Ammon's horn (tissue), 1 donor: ENCODE results near the gene BDH1.
A peak's percentile ranks its signal among the peaks of the same experiment; 100 is the strongest.

ENCODE experiments used
- DNase-seq: peaks from one replicate; pipeline ENCODE4 v3.0.0-alpha.2; 2016; ENCODE audit warnings: low spot score

The BDH1 gene

DNA sequence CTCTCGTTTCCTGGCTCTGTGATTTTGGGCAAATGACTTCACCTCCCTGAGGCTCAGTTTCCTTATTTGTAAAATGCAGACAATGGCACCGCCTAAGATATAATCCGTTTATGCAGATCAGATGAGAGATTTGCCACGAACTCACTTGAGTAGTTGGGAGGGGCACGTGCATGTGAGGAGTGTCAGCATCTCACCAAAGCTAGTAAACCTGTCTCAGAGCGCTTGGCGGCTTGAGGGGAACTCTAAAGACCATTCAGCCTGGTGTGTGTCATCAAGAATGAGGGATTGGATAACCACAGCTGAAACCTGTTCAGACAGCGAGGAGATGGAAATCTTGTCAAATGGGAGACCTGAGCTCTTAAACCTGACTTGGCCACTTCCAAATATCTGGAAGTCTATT lies 48.7 kb downstream of the BDH1 start:
- no peak for DNase-seq

DNA sequence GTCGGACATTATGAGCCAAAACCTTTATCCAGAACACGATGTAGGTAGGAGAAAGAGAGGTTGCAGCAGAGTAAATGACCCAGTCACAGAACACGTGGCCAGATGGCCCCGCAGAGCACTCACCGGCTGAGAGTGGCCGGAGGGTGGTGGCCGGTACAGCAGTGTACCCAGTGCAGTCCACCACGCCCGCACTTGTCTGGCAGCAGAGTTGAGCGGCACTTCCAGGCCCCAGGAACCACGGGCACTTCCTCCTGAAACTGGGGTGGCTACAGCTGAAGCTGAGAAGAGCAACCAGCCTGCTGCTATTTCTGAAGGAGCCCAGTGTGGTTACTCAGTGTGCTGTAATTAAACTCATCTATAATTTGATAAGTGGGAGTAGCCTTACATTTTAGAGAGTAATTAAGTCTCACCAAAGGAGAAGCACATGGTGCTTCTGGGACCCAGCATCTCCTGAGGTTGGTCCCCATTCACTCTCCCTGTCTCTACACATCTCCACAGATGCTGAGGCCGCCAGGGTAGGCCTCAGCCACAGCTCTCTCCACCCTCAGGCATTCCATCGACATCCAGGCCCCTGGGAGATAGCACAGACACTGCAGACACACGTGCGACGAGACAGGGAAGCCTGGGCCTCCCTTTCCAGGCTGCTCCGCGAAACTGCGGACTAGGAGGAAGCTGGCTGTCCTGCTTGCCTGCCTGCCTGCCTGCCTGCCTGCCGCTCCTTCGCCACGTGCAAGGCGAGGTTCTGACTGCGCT lies 49.8 kb downstream of the BDH1 start:
- no peak for DNase-seq

DNA sequence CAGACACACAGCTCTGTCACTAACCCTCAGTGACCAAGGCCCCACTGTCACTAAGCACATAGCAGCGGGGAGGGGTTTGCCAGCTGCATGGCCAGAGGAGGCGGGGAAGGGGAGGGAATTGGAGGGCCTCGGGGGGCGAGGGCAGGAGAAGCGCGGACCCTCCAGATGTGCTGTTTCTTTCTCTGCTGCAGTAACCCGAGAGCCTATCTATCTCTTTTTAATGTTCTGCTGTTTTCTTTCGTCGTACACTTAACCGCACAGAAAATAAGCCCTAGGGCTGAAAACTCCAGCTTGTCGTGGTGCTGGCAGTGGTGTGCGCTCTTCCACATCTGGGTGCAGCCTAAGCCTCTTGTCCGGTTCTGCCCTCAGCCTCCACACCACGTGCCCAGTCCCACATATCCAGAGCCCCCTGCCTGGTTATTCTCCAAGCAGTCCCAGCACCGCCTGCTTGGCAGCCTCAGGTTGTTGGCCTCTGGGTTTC lies 51.1 kb downstream of the BDH1 start:
- peak; percentile 59 for DNase-seq

DNA sequence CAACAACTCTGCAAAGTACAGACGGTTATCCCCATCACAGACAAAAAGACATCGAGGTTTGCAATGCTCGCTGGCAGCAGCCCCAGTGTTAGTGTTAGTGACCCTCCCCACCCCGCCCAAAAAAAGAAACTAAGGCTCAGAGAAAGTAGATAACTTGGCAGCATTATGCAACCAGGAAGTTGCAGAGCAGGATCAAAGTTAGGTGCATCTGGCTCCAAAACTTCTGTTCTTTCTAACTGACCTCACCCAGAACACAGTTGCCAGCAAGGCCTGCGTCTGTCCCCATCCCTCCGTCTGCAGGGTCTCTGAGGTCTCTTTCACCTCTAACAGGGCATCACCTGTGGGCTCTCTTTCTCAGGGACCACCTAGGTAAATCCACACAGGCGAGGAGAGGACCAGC lies 51.5 kb downstream of the BDH1 start:
- no peak for DNase-seq

DNA sequence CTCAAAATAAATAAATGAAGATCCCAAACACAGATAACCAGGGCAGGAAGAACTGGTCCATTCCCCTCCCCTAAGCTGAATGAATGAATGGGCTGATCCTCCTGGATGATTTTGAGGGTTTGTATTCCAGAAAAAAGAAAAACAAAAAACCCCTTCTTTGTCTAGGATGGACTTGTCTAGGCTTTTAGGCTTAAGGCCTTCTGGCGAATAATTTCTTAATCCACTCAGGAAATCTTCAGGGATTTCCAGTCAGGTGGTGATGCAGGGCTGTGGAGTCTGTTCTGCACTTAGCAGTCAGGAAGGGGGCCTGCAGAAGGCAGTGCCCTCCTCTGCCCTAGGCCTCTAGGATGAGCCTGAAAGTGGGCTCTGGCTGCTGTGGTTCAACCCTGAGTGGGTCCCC lies 52.1 kb downstream of the BDH1 start:
- DNase-seq = no peak

DNA sequence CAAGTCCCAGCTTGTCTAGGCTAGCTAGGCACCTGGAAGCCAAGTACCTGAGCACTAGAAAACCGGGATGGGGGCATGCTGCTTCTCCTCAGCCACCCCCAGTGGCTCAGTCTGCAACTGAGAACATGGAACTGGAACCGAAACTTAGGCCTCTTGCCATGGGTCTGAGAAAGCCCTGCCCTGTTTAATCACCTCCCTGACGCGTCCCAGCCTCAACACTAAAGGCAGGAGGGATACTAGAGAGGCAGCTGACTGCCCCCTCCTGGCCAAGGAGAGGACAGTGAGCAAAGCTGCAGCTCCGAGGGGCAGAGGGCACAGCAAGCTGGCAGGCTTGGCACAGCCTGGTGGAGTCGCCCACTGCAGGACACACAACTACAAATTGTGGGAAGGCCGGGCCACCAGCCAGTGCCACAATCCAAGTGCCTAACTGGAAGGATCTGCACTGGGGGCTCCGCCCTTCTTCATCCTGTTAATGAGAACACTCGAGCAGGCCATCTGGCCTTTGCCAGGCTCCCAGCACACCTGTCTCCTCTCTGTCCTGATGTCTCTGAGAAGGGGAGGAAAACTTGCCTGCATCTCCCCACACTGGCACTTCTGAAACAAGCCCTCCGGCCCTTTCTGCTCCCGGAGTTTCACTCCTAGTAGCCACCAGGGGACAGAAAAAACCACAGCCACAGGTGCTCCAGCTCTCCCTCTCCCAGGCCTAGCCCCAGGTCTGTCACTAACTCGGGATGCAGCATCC lies 53.7 kb downstream of the BDH1 start:
- DNase-seq = peak; percentile 71

DNA sequence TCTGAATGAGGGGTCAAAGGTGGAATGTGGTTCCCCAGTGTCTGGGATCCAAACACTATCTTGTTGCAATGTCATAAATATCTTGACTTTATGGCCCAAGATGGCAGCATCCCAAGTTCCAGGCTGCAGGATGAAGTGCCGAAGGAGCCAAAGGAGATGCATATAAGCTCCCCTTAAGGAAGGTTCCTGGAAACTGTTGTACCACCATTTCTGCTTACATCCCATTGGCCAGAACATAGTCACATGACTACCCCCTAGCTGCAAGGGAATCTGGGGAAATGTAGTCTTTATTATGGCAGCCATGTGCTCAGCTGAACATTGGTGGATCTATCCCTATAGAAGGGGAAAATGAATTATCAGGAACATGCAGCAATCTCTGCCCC lies 54.3 kb downstream of the BDH1 start:
- DNase-seq = peak; percentile 42

DNA sequence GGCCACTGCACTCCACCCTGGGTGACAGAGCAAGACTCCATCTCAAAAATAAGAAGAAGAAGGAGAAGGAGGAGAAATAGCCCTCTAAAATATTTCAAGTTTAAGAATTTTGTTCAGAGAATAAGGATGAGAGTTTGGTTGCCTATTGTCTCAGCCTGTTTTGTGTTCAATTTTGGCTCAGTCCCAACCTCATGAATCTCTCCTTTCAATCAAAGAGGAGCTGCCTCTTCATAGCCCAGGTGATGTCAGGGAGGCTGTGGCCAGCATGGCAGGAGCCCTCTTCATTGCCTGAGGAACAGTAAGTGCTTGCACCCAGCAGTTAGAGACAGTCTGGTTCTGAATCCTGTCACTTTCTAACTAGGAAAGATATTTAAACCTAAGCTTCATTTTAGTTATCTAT lies 55.0 kb downstream of the BDH1 start:
- DNase-seq = no peak

DNA sequence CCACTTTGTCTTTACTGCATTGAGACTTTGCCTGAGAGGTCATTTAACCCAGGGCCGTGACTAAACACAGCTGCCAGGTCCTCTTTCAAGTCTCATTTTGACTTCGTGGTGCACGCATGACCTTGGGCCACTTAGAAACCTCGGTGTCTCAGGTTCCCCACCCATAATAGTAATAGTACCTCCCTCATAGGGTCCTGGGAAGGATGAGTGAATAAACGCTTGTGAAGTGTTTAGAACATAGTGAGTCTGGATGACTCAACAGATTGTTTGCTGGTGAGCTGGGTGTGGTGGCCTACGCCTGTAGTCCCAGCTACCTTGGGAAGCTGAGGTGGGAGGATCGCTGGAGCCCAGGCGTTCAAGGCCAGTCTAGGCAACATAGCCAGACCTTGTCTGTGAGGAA lies 56.3 kb downstream of the BDH1 start:
- no peak for DNase-seq

DNA sequence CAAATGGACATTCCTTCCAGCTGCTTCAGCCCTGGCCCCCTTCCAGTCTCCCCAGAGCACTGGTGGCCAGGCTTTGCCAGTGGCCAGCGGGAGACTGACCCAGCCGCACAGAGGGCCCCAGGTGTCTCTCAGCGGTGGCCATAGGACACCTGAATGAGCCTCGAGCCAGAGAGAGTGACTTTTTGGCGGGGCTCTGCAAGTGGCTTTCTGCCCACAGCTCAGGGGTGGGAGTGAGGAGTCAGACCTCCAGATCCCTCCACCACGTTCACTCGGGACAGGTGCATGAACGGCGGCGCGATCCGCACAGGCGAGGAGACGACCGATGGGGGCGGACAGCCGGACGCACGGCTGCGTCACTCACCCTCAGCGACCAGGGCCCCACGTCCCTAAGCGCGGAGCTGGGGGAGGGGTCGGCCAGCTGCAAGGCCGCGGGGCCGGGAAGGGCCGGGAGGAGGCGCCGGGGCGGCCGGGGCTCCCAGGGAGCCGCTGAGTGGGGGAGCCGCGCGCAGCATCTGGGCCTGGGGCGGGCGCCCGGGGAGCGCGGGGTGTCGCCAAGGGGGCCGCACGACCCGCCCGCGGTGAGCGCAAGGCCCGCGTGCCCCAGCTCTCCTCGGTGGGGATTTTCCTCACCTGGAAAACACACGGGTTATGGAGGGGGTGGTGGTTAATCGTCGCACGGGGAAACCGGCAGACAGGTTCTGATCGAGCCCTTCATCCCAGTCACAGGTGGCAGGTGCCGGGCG lies 57.1 kb downstream of the BDH1 start:
- DNase-seq = no peak

DNA sequence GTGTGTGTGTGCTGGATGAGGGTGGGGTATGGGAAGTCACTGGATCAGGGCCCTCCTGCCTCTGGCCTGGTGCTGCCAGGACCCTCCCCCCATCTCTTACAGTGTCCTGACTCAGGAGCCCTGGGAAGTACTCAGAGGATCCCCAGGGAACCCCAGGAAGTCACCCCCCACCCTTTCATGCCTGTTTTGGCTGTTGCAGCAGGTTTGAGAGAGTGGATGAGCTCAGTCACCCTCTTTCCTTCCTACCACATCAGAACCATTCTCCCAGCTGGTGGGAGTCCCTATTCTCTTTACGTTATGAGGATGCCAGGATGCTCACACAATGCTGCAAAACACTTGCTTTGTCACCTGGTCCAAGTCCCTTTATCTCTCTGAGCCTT lies 59.0 kb downstream of the BDH1 start:
- no peak for DNase-seq

DNA sequence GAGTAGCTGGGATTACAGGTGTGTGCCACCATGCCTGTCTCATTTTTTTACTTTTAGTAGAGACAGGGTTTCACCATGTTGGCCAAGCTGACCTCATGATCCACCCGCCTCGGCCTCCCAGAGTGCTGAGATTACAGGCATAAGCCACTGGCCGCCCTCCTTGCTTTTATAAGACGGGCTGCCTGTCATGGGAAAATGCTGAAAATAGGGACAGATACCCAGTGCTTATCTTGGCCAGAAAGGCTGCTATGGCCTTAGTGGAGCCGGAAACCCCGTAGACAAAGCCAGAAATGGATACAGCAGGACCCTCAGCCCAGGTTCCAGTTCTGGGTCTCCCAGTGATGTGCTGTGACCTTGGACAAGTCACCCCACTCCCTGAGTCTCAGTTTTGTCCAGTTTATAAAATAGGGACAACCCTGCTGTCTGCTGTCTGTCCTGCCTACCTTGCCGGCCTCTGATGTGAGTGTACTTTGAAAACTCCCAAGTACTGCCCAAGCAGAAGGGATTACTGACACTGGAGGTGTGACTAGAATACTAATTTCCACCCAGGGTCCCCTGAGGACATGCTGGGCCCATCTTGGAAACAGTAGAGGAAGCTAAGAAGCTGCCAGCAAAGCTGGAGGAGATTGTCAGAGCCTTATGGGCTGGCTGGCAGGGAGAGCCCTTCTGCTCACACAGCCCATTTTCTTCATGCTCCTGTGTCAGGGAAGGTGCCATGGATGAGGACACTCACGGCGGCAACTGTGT lies 59.6 kb downstream of the BDH1 start:
- peak; percentile 56 for DNase-seq

DNA sequence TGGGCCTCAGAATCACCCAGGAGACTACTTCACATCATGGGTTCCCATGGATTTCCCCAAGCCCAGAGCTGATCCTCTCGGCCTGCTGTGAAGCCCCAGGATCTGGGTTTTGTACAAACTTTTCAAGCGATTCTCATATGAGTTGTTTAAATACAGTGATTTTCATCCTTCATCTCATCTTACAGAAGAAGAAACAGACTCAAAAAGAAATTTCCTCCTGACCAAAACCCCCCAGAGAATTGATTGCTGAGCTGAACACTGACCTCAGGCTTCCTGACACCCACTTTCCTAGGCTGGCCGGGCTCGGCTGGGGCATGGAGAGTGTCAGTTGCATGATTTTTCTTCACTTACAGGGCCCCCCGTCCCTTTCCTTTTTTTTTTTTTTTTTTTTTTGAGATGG lies 60.3 kb downstream of the BDH1 start:
- DNase-seq = no peak

DNA sequence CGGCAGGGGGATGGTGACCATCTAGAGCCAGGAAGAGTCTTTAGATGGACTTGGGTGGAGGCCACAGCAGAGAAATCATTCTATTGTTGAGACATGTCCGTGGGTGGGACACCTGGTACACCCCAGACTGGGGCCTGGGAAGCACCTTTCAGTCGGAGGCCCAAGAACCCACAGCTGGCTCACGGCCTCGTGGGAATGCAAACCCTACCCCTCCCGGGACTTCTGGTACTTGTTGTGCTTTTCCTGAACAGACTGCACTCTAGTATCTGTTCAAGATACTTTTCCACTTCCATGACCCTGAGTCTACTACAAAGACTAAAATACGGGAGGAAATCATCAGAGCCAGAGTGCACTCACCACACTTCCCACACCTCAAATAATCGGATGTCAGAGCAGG lies 60.7 kb downstream of the BDH1 start:
- DNase-seq = no peak

DNA sequence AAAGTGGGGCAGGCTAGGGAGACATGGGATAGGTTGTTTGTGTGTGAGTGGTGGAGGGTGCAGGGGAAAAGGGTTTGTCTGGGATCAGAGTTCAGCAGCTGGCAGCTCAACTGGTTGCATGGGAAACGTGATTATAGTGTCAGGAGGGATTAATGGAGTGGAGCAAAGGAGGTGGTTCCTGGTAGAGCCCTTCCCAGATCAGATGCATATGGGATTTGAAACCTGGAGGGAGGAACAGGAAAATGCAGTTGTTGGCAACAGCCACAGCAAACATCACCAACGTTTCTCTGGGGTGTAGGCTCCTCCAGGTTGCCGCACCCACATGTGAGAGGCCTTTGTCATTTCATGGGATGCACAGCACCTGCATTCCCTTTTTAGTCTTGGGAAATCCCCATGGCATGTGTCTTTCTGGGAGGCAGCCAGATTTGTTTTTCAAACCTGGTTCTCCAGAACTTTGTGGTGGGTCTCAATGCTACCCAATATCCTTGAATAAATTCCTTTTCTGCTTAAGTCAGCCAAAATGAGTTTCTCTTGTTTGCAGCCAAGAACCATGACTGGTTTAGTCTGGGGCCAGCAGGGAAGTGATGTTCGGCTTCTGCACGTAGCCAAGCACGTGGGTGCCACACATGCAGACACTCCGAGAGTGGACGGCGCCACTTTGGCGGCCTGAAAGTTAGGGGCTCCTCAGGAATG lies 61.3 kb downstream of the BDH1 start:
- DNase-seq = no peak

DNA sequence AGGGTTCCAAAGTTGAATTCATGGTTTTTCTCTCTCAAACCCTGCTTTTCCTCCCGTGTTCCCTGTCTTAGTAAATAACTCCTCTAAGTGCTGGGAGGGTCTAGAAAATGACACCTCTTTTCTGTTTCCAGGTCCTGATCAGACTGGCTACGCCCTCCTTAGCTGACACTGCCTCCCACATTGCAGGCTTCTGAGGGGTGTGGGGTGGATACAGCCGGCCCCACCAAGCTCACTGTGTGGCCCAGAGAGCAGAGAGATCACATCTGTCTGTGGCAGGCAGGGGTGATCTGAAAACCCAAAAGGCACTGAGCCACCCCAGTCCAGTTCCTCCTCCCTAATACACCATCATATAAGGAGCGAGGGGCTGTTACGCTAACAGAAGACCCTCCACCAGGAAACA lies 62.7 kb downstream of the BDH1 start:
- DNase-seq = no peak

DNA sequence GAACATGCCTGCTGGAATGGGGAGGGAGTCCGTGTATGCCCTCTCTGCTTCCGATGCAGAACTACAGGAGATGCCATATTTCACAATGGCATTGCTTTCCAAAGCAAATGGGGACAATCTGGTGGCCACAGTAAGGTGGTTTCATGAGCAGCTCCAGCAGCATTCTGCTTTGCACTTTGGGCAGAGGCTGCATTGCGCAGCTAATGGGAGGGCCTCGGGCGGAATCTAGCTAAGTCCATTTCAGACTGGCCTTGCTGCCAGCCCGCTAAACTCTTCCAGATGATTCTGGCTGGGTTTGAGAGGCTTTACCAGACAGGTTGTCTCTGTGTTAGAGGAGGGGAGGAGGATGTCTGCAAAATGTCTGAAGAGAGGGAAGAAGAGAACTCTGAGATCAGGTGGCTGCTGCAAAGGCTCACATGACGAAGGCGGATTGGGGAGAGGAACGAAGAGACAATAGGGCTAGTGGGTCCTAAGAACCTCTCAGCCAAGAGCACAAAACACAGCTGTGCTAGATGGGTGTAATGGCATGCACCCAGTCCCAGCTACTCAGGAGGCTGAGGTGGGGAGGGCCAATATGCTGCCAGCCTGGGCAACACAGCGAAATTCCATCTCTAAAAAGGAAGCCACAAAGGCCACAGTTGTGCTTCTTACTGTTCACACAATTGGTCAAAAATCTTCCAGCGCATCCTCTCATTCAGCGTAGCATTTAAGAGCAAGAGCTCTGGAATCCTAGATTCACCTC lies 63.7 kb downstream of the BDH1 start:
- DNase-seq = no peak

DNA sequence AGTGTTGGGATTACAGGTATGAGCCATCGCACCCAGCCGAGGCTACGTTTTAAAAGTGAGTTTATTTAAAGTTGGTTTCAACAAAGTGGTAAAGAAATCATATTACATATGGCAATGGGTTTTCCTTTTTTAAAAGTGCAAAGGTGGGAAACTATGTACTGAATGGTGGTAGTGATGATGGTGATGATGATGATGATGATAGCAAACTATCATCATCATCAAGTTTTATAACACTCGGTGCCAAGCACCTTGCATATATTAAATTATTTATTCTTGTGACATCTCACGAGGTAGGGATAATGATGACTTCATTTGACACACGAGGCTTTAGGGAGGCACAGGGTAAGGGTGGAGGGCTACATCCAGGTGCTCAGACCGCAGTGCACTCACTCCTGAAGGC lies 64.3 kb downstream of the BDH1 start:
- no peak for DNase-seq

DNA sequence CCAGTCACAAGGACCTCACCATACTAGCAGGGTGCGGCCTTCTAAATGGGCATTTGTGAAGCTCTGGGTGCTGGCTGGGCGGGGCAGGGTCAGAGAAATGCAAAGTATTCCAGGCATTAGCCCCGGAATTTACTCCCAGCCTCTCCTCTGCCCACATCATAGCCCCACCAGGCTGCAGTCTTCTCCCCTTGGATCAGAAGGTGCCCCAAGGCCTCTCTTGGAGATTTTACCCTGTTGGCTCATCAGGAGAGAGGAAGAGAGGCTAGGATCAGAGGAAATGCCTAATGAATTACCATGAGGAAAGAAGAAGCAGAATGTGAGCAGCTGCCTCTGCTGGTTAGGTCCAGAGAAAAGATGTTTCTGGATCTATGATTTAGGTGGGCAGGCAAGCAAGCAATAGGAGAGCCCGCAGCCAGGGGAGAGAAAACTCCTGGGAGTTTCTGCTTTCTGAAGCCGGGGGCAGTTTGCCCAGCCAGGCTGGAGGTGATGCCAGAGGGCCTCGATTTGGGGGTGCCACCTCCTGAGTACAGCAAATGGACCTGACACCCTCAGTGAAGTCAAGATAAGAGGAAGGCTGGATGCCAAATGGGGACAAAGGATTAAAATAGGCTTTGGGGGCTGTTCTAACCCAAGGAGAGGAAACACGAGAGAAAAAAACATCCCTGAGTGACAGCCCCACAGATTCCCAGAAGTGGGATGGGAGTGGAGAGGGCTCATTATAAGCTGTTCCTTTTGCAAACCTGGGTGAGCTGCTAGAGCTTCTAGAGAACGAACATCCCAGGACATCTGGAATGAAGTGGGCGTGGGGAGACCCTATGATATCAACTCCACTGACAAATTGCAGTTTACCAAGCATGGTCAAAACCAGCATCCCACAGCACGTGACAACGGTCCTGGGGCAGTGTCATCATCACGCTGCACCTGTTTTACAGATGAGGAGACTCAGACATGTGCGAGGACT lies 65.4 kb downstream of the BDH1 start:
- DNase-seq = no peak

DNA sequence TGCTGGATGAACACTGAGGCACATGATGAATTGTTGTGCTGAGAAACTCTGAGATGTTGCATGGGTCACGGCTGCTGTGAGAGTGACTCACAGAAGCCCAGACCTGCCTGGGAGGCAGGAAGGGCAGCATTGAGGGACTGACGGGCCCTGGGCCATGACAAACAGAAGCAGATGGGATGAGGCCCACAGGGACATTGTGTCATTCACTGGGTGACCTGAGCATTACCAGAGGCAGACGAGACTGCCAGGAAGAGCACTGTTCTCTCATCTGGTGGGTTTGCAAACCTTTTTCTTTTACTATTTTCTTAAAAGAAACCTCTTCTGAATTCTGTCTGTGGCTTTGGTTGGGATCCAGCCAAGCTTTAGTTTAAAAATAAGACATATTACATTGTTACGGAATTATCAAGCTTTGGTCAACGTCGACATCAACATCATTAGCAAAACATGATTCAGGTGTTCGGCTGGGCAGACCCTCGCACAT lies 67.8 kb downstream of the BDH1 start:
- DNase-seq = no peak
